NB4 (cell line): ENCODE results near the gene DRC7.

Experiments used
- MYC ChIP-seq: IDR thresholded peaks from 2 replicates; pipeline ENCODE4 v1.6.1; 2011; ENCODE audit warnings: low read depth, low read length
- POLR2A ChIP-seq: IDR thresholded peaks from 2 replicates; pipeline ENCODE4 v1.6.1; 2011; ENCODE audit warnings: mild to moderate bottlenecking; ENCODE audit not compliant: insufficient read length; ENCODE audit errors: extremely low read depth
- TF ChIP-seq, protein P1 (sequence below): IDR thresholded peaks from one replicate; pipeline ENCODE4 v1.5.1; 2012; ENCODE audit warnings: low read depth, low read length
- TF ChIP-seq, protein P2 (sequence below): IDR thresholded peaks from 2 replicates; pipeline ENCODE4 v1.6.1; 2011; ENCODE audit warnings: low read depth, low read length

DNA sequence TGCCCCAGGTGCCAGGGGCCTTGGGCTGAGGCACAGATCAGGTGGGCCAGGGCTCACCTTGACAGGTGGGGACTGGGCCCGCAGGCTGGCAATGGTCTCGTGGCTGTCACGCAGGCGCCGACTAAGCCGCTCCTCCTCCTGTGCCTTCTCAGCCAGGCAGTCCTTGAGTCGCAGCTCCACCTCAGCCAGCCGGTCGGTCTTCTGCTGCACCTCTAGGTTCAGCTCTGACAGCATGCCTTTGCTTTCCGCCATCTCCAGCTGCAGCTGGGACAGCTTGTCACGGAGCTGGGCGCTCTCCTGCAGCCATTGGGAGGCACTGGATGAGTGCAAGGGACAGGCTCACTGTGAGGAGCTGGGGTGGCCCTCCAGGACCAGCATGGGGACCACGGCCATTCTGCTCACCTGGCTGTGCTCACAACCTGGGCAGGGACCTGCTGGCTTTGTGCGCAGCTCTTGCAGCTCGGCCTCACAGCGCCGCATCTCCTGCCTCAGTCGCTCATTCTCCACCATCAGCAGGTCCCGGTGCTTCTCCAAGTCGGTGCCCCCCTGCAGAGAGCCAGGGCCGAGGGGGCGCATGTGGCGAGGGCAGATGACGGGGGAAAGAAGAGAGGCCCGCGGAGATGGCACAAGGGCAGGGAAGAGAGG is 76.7 kb downstream of the DRC7 start:
- TF ChIP-seq, protein P1, sequence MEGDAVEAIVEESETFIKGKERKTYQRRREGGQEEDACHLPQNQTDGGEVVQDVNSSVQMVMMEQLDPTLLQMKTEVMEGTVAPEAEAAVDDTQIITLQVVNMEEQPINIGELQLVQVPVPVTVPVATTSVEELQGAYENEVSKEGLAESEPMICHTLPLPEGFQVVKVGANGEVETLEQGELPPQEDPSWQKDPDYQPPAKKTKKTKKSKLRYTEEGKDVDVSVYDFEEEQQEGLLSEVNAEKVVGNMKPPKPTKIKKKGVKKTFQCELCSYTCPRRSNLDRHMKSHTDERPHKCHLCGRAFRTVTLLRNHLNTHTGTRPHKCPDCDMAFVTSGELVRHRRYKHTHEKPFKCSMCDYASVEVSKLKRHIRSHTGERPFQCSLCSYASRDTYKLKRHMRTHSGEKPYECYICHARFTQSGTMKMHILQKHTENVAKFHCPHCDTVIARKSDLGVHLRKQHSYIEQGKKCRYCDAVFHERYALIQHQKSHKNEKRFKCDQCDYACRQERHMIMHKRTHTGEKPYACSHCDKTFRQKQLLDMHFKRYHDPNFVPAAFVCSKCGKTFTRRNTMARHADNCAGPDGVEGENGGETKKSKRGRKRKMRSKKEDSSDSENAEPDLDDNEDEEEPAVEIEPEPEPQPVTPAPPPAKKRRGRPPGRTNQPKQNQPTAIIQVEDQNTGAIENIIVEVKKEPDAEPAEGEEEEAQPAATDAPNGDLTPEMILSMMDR: no peak
- no peak for TF ChIP-seq POLR2A
- TF ChIP-seq, protein P2, sequence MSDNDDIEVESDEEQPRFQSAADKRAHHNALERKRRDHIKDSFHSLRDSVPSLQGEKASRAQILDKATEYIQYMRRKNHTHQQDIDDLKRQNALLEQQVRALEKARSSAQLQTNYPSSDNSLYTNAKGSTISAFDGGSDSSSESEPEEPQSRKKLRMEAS: no peak
- TF ChIP-seq MYC: no peak
